H9 (cell line): Measurements from ENCODE around the gene CGB5. TPM values are rescaled to one million over a fixed set of nuclear protein-coding genes. Genes with fewer than 3 reads are reported as not detected.

Source experiments
- DNase-seq: peaks from one replicate; pipeline ENCODE4 v3.0.0-alpha.2; 2017
- H2AFZ ChIP-seq: one replicate; pipeline ENCODE4 v1.6.1; 2013; ENCODE audit warnings: mild to moderate bottlenecking, low read length, control low read depth, moderate library complexity
- H2AK5ac ChIP-seq: 2 replicates; pipeline ENCODE4 v1.6.1; 2013; ENCODE audit warnings: low read length, control low read depth, mixed read lengths; ENCODE audit not compliant: insufficient read length
- H2BK120ac ChIP-seq: one replicate; pipeline ENCODE4 v1.6.1; 2013; ENCODE audit warnings: low read depth, mild to moderate bottlenecking, low read length, control low read depth, inconsistent platforms; ENCODE audit not compliant: poor library complexity, severe bottlenecking
- H2BK12ac ChIP-seq: 2 replicates; pipeline ENCODE4 v1.6.1; 2013; ENCODE audit warnings: low read length, control low read depth, mixed read lengths, low read depth; ENCODE audit not compliant: insufficient read length
- H2BK15ac ChIP-seq: 2 replicates; pipeline ENCODE4 v1.6.1; 2013; ENCODE audit warnings: low read depth, low read length, control low read depth
- H2BK20ac ChIP-seq: one replicate; pipeline ENCODE4 v1.6.1; 2013; ENCODE audit warnings: low read depth, mild to moderate bottlenecking, low read length, control low read depth, inconsistent platforms; ENCODE audit not compliant: poor library complexity, severe bottlenecking
- H2BK5ac ChIP-seq: 2 replicates; pipeline ENCODE4 v1.6.1; 2013; ENCODE audit warnings: low read length, control low read depth, mixed read lengths; ENCODE audit not compliant: insufficient read length
- H3K14ac ChIP-seq: 2 replicates; pipeline ENCODE4 v1.6.1; 2013; ENCODE audit warnings: low read length, control low read depth; ENCODE audit not compliant: insufficient read depth
- H3K18ac ChIP-seq: 2 replicates; pipeline ENCODE4 v1.6.1; 2013; ENCODE audit warnings: low read depth, mild to moderate bottlenecking, mixed read lengths, low read length, control low read depth; ENCODE audit not compliant: insufficient read length
- H3K23ac ChIP-seq: 2 replicates; pipeline ENCODE4 v1.6.1; 2013; ENCODE audit warnings: low read length, control low read depth, mixed read lengths, low read depth; ENCODE audit not compliant: insufficient read length
- H3K23me2 ChIP-seq: 2 replicates; pipeline ENCODE4 v1.6.1; 2013; ENCODE audit warnings: low read depth, mild to moderate bottlenecking, mixed read lengths, low read length, control low read depth; ENCODE audit not compliant: insufficient read length, poor library complexity, severe bottlenecking
- H3K27ac ChIP-seq: 2 replicates; pipeline ENCODE4 v1.5.1; 2013; ENCODE audit warnings: low read length, control low read depth, mixed read lengths, low read depth; ENCODE audit not compliant: insufficient read length
- H3K27me3 ChIP-seq: 2 replicates; pipeline ENCODE4 v1.6.1; 2013; ENCODE audit warnings: low read length, control low read depth, inconsistent platforms; ENCODE audit not compliant: insufficient read depth
- H3K4ac ChIP-seq: 2 replicates; pipeline ENCODE4 v1.6.1; 2013; ENCODE audit warnings: low read depth, mild to moderate bottlenecking, control low read depth, inconsistent platforms, low read length, moderate library complexity
- H3K4me1 ChIP-seq: 2 replicates; pipeline ENCODE4 v1.6.1; 2013; ENCODE audit warnings: low read length, control low read depth, inconsistent platforms; ENCODE audit not compliant: insufficient read depth
- H3K4me2 ChIP-seq: 2 replicates; pipeline ENCODE4 v1.6.1; 2013; ENCODE audit warnings: low read length, control low read depth, mixed read lengths; ENCODE audit not compliant: insufficient read length, insufficient read depth
- H3K56ac ChIP-seq: 2 replicates; pipeline ENCODE4 v1.6.1; 2013; ENCODE audit warnings: low read depth, mild to moderate bottlenecking, mixed read lengths, low read length, control low read depth; ENCODE audit not compliant: insufficient read length
- H3K79me1 ChIP-seq: 2 replicates; pipeline ENCODE4 v1.6.1; 2013; ENCODE audit warnings: low read depth, mild to moderate bottlenecking, moderate library complexity, low read length, control low read depth, inconsistent platforms; ENCODE audit not compliant: insufficient read depth, poor library complexity, severe bottlenecking
- H3K79me2 ChIP-seq: 2 replicates; pipeline ENCODE4 v1.6.1; 2013; ENCODE audit warnings: low read length, control low read depth, inconsistent platforms; ENCODE audit not compliant: insufficient read depth
- H3K9ac ChIP-seq: 2 replicates; pipeline ENCODE4 v1.6.1; 2013; ENCODE audit warnings: low read length, control low read depth, mixed read lengths; ENCODE audit not compliant: insufficient read length; ENCODE audit errors: extremely low read depth
- H3K9me3 ChIP-seq: one replicate; pipeline ENCODE4 v1.6.1; 2013; ENCODE audit warnings: low read depth, low read length, inconsistent platforms; ENCODE audit not compliant: control insufficient read depth
- H3T11ph ChIP-seq: one replicate; pipeline ENCODE4 v1.6.1; 2013; ENCODE audit warnings: mild to moderate bottlenecking, low read length, control low read depth, inconsistent platforms
- H4K20me1 ChIP-seq: one replicate; pipeline ENCODE4 v1.6.1; 2013; ENCODE audit not compliant: control insufficient read depth, insufficient read length, insufficient read depth
- H4K5ac ChIP-seq: 2 replicates; pipeline ENCODE4 v1.6.1; 2013; ENCODE audit warnings: low read depth, mild to moderate bottlenecking, mixed read lengths, low read length, control low read depth; ENCODE audit not compliant: insufficient read length
- H4K8ac ChIP-seq: replicated peaks from 2 replicates; pipeline ENCODE4 v1.6.1; 2013; ENCODE audit warnings: low read length, control low read depth, mixed read lengths, low read depth; ENCODE audit not compliant: insufficient read length
- H4K91ac ChIP-seq: 2 replicates; pipeline ENCODE4 v1.6.1; 2013; ENCODE audit warnings: low read depth, mild to moderate bottlenecking, moderate library complexity, mixed read lengths, low read length, control low read depth; ENCODE audit not compliant: insufficient read length
- H3K27ac Mint-ChIP-seq, 3 experiments: 2 replicates in 2 of 3; 3 replicates in 1 of 3; pipeline ENCODE4 v1.8.0; 2020 to 2021; ENCODE audit warnings: mixed read lengths in 3 of 3, mild to moderate bottlenecking in 1 of 3, moderate library complexity in 1 of 3
- H3K27me3 Mint-ChIP-seq: 2 replicates; pipeline ENCODE4 v1.8.0; 2021; ENCODE audit warnings: low read depth, mild to moderate bottlenecking, moderate library complexity, mixed read lengths
- H3K36me3 Mint-ChIP-seq, 3 experiments: 2 replicates in 2 of 3; 3 replicates in 1 of 3; pipeline ENCODE4 v1.8.0; 2020 to 2021; ENCODE audit warnings: low read depth in 3 of 3, mixed read lengths in 3 of 3; ENCODE audit not compliant: insufficient read depth in 1 of 3
- H3K4me1 Mint-ChIP-seq, 2 experiments: 2 replicates each; pipeline ENCODE4 v1.8.0; 2020; ENCODE audit warnings: mixed read lengths in 2 of 2
- H3K4me3 Mint-ChIP-seq, 2 experiments: 2 replicates in 1 of 2; 3 replicates in 1 of 2; pipeline ENCODE4 v1.8.0; 2020 to 2021; ENCODE audit warnings: mild to moderate bottlenecking in 2 of 2, mixed read lengths in 2 of 2, moderate library complexity in 1 of 2
- H3K9me3 Mint-ChIP-seq, 2 experiments: 2 replicates in 1 of 2; 3 replicates in 1 of 2; pipeline ENCODE4 v1.8.0; 2020; ENCODE audit warnings: mild to moderate bottlenecking in 2 of 2, mixed read lengths in 2 of 2, moderate library complexity in 1 of 2
- WGBS: extraction: QIAGEN DNeasy Blood & Tissue Kit; methylation state at CpG from one replicate; pipeline ENCODE4 v1.1.7; 2013; ENCODE audit warnings: missing lambda C conversion rate, low lambda C conversion rate, mixed read lengths; ENCODE audit not compliant: insufficient read length; ENCODE audit errors: extremely low coverage; 5-methylcytosine and 5-hydroxymethylcytosine counted together
- total RNA-seq: library from RNA; stranded (reverse); gene quantifications from 2 replicates; pipeline ENCODE4 v1.2.1, GENCODE V29; 2021
- TF ChIP-seq, protein P1 (sequence below): fragments of 200-600 bp; sonication (generic); conservative IDR thresholded peaks from 3 replicates; pipeline ENCODE4 v1.8.0; 2021; ENCODE audit warnings: antibody characterized with exemption, mild to moderate bottlenecking

Gene CGB5
- total RNA-seq, 1 experiment from 2014 or later, result not detected

DNA sequence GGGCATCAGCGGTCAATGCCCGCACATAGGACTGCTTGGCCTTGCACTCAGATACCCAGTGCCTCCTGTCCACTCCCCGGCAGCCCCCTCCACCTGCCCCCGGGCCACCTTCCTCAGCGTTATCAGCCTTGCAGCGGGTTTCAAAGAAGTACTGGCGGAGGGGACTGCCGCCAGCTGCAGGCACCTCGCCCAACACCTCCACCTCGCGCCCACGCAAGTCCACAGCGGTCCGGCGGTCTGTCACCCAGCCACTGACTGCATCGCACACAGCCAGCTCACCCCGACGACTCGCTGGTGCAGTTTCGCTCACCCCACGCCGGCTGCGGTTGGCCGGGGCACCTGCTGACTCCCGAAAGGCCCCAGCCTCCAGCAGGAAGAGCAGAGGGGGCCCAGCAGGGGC, 17.8 kb downstream of the CGB5 start:
- no peak for DNase-seq
- H3K9ac ChIP-seq, result no peak overlapping the region

More for the DNA sequence above, 17.8 kb downstream of the CGB5 start:
- no peak overlapping the region for H3K4me3 Mint-ChIP-seq
- no peak overlapping the region for H3T11ph ChIP-seq
- no peak overlapping the region for H2AK5ac ChIP-seq
- no peak overlapping the region for H3K56ac ChIP-seq
- WGBS, result no CpG with 5 or more reads among the region's 25 CpGs
- H3K27me3 Mint-ChIP-seq, result peaks cover 76% of the 10 kb centered on the region
- H2BK12ac ChIP-seq, result no peak overlapping the region
- H4K20me1 ChIP-seq, result no peaks in the 10 kb centered on the region
- peaks cover 16% of the 10 kb centered on the region; the same call in 1 of the 2 replicates for H3K27me3 ChIP-seq
- no peak overlapping the region for H2BK20ac ChIP-seq
- no peak overlapping the region for H2BK15ac ChIP-seq
- H2BK5ac ChIP-seq, result no peak overlapping the region
- H4K91ac ChIP-seq, result no peak overlapping the region
- H3K9me3 ChIP-seq, result no peaks in the 10 kb centered on the region
- H3K18ac ChIP-seq, result no peak overlapping the region
- H3K4me2 ChIP-seq, result no peak overlapping the region
- H3K23me2 ChIP-seq, result peaks cover 8% of the 10 kb centered on the region
- H2BK120ac ChIP-seq, result no peak overlapping the region
- no peak overlapping the region for H3K23ac ChIP-seq
- no peaks in the 10 kb centered on the region for H3K79me2 ChIP-seq
- no peak overlapping the region for H4K8ac ChIP-seq
- peaks cover 2% of the 10 kb centered on the region; the same call in 1 of the 2 replicates for H3K4me1 ChIP-seq
- no peak overlapping the region for H3K27ac ChIP-seq
- H3K4ac ChIP-seq, result no peak overlapping the region
- no peak overlapping the region for H3K14ac ChIP-seq
- TF ChIP-seq, protein P1, sequence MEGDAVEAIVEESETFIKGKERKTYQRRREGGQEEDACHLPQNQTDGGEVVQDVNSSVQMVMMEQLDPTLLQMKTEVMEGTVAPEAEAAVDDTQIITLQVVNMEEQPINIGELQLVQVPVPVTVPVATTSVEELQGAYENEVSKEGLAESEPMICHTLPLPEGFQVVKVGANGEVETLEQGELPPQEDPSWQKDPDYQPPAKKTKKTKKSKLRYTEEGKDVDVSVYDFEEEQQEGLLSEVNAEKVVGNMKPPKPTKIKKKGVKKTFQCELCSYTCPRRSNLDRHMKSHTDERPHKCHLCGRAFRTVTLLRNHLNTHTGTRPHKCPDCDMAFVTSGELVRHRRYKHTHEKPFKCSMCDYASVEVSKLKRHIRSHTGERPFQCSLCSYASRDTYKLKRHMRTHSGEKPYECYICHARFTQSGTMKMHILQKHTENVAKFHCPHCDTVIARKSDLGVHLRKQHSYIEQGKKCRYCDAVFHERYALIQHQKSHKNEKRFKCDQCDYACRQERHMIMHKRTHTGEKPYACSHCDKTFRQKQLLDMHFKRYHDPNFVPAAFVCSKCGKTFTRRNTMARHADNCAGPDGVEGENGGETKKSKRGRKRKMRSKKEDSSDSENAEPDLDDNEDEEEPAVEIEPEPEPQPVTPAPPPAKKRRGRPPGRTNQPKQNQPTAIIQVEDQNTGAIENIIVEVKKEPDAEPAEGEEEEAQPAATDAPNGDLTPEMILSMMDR, result no peak
- no peaks in the 10 kb centered on the region; a peak in 1 of 7 replicates for H3K36me3 Mint-ChIP-seq
- H3K27ac Mint-ChIP-seq, result no peak overlapping the region
- peaks cover 0 to 2% of the 10 kb centered on the region in 2 experiments; a peak in 1 of 5 replicates for H3K9me3 Mint-ChIP-seq
- peaks cover 37 to 50% of the 10 kb centered on the region in 2 experiments for H3K4me1 Mint-ChIP-seq
- H3K79me1 ChIP-seq, result no peaks in the 10 kb centered on the region
- H2AFZ ChIP-seq, result no peak overlapping the region
- H4K5ac ChIP-seq, result no peak overlapping the region
